Measurements from ENCODE around the gene BRD3OS.

Gene BRD3OS

DNA sequence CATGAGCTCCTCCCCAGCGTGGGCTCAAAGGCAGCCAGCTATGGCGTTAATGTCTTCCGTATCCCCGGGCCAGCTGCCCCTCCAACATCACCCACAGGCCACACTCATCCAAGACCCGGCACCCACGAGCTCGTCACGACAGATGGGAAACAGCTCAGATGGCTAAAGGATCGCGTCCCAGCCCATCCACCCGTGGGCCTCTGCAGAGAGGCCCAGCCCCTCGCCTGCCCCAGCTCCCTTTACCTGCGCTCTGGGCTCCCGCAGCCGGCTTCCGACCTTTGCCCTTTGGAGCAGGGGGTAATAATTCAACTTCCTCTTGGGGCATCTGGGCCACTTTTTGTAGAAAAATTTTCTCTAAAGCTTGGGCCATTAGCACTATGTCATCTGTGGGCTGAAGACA, 26.0 kb downstream of the BRD3OS start:
- no peaks in the 10 kb centered on the region for H3K9me3 ChIP-seq (ENCODE audit: insufficient read depth, low read length)
- H3K4me3 ChIP-seq (ENCODE audit: insufficient read length, low read depth), result no peak overlapping the region
- no peaks in the 10 kb centered on the region for H3K27me3 ChIP-seq (ENCODE audit: insufficient read depth, insufficient read length)
- H3K4me1 ChIP-seq (ENCODE audit: insufficient read depth, insufficient read length), result peaks cover 22% of the 10 kb centered on the region
- no peak for DNase-seq (ENCODE audit: low read depth, low spot score)
- TF ChIP-seq ZNF274 (IDR thresholded peaks at IDR 0.05; ENCODE audit: low read depth, low read length), result no peak
- no peak for TF ChIP-seq SUZ12 (IDR thresholded peaks at IDR 0.05; ENCODE audit: extremely low read depth, insufficient read depth, insufficient read length)
- TF ChIP-seq YY1 (IDR thresholded peaks at IDR 0.05; ENCODE audit: insufficient read depth, insufficient read length), result no peak
- no peak overlapping the region for H3K9ac ChIP-seq (ENCODE audit: insufficient read length, low read depth)
- H3K36me3 ChIP-seq (ENCODE audit: insufficient read depth, insufficient read length, low read length), result peaks cover 97% of the 10 kb centered on the region

DNA sequence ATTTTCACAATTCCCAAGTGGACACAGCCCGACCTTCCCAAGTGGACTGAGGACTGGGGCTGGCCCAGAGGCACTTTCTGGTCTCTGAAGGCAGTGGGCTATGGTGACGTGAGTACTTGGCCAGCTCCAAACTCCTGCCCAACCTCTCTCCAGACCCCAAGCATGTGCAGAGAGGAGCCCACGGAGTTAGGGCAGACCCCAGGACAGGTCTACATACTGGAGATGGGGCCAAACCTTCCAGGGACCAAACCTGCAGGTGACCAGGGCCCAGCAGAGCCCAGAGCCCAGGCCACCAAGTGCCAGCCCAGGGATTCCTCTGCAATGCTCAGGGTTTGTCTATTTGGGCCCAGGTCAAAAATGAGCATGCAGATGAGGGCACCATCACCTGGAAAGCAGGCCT, 27.2 kb downstream of the BRD3OS start:
- Histone ChIP-seq H3K4me3 (ENCODE audit: insufficient read length, low read depth) (no peak overlapping the region), H3K9me3 (ENCODE audit: insufficient read depth, low read length) (no peaks in the 10 kb centered on the region), H3K27me3 (ENCODE audit: insufficient read depth, insufficient read length) (no peaks in the 10 kb centered on the region), H3K9ac (ENCODE audit: insufficient read length, low read depth) (no peak overlapping the region), H3K36me3 (ENCODE audit: insufficient read depth, insufficient read length, low read length) (peaks cover 96% of the 10 kb centered on the region), H3K4me1 (ENCODE audit: insufficient read depth, insufficient read length) (peaks cover 30% of the 10 kb centered on the region)
- TF ChIP-seq SUZ12 (IDR thresholded peaks at IDR 0.05; ENCODE audit: extremely low read depth, insufficient read depth, insufficient read length) (no peak), ZNF274 (IDR thresholded peaks at IDR 0.05; ENCODE audit: low read depth, low read length) (no peak), YY1 (IDR thresholded peaks at IDR 0.05; ENCODE audit: insufficient read depth, insufficient read length) (no peak)
- no peak for DNase-seq (ENCODE audit: low read depth, low spot score)

DNA sequence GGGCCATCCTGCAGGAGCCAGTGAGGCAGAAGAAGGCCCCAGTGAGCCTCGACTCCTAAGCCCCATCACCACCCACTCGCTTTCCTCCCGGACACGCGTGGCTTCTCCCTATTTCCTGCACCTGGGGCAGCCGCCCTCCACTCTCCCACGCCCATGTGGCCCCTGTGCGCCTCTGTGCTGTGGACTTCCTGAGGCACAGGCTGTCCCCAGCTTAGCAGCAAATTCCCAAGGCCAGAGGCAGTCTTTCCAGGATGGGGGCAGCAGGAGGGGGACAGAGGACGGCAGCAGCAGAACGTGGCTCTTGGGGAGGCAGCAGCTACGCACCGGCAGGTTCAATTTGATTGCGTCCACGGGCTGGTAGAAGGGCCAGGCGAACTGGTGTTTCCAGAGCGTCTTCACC, 27.7 kb downstream of the BRD3OS start:
- Histone ChIP-seq H3K27me3 (ENCODE audit: insufficient read depth, insufficient read length) (no peaks in the 10 kb centered on the region), H3K9me3 (ENCODE audit: insufficient read depth, low read length) (no peaks in the 10 kb centered on the region), H3K4me3 (ENCODE audit: insufficient read length, low read depth) (no peak overlapping the region), H3K9ac (ENCODE audit: insufficient read length, low read depth) (no peak overlapping the region), H3K4me1 (ENCODE audit: insufficient read depth, insufficient read length) (peaks cover 33% of the 10 kb centered on the region), H3K36me3 (ENCODE audit: insufficient read depth, insufficient read length, low read length) (peaks cover 95% of the 10 kb centered on the region)
- no peak for DNase-seq (ENCODE audit: low read depth, low spot score)
- no peak for TF ChIP-seq ZNF274 (IDR thresholded peaks at IDR 0.05; ENCODE audit: low read depth, low read length)
- TF ChIP-seq YY1 (IDR thresholded peaks at IDR 0.05; ENCODE audit: insufficient read depth, insufficient read length), result no peak
- no peak for TF ChIP-seq SUZ12 (IDR thresholded peaks at IDR 0.05; ENCODE audit: extremely low read depth, insufficient read depth, insufficient read length)

DNA sequence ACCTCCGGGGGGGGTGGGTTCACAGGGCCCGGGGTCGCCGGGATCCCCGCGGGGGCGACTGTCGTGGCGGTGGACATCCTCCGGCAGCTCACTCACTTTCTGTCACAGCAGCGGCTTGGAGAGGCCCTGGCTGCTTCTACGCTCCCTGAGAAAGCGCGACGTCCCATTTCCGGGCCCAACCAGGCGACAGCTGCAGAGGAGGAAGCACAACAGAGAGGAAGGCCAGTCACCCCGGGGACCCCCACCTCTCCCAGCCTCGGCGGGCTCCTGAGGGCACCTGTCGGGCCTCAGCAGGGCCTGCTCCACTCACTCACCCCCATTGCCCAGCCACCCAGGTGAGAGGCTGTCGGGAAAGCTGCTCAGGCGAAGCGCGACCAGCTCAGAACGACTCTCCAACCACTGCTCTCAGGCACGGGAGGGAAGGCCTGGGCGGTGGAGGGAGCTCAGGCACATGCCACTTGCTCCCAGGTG, 28.2 kb downstream of the BRD3OS start:
- TF ChIP-seq YY1 (IDR thresholded peaks at IDR 0.05; ENCODE audit: insufficient read depth, insufficient read length), result no peak
- no peak for TF ChIP-seq SUZ12 (IDR thresholded peaks at IDR 0.05; ENCODE audit: extremely low read depth, insufficient read depth, insufficient read length)
- TF ChIP-seq ZNF274 (IDR thresholded peaks at IDR 0.05; ENCODE audit: low read depth, low read length), result no peak
- Histone ChIP-seq H3K4me1 (ENCODE audit: insufficient read depth, insufficient read length) (peaks cover 36% of the 10 kb centered on the region), H3K9ac (ENCODE audit: insufficient read length, low read depth) (no peak overlapping the region), H3K27me3 (ENCODE audit: insufficient read depth, insufficient read length) (no peaks in the 10 kb centered on the region), H3K9me3 (ENCODE audit: insufficient read depth, low read length) (no peaks in the 10 kb centered on the region), H3K36me3 (ENCODE audit: insufficient read depth, insufficient read length, low read length) (peaks cover 95% of the 10 kb centered on the region), H3K4me3 (ENCODE audit: insufficient read length, low read depth) (no peak overlapping the region)
- DNase-seq (ENCODE audit: low read depth, low spot score), result no peak

DNA sequence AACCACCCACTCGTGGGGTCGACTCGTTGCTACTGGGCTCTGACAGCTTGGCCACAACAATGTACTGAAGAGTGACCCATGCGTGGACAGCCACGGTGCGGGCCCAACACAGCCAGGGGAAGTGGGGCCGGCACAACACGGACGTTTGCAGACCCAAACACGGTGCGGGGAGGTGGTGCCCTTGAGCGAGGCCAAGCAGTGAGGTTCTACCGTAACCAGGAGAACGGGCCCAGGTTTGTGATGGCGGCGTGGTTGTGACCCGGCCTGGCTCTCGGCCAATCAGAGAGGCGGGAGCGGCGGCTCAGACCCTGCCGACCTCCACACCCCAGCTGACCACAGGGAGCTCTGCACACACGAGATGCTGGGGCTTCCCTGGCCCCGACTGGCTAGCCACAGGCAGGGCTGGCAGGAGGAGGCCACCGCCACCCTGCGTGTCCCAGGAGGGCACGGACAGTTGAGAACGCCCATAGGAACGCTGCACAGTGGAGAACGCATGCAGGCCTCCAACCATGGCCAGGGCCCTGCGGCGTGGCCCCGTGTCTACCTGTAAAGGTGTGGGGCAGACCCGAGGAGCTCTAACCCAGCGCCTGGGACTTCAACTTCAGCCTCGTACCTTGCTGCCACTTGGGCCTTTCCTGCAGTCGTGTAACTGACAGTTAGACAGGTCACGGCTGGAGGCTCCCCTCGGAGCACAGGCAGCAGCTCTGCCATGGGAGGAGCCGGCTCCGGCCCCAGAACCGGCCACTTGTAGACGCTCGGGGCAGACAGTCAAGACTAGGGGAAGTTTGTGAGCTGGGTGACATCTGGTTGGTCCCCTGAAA, 28.9 kb downstream of the BRD3OS start:
- H3K4me3 ChIP-seq (ENCODE audit: insufficient read length, low read depth), result no peak overlapping the region
- H3K9ac ChIP-seq (ENCODE audit: insufficient read length, low read depth), result no peak overlapping the region
- no peak for DNase-seq (ENCODE audit: low read depth, low spot score)
- H3K27me3 ChIP-seq (ENCODE audit: insufficient read depth, insufficient read length), result no peaks in the 10 kb centered on the region
- peaks cover 95% of the 10 kb centered on the region for H3K36me3 ChIP-seq (ENCODE audit: insufficient read depth, insufficient read length, low read length)
- TF ChIP-seq YY1 (IDR thresholded peaks at IDR 0.05; ENCODE audit: insufficient read depth, insufficient read length) (no peak), ZNF274 (IDR thresholded peaks at IDR 0.05; ENCODE audit: low read depth, low read length) (no peak), SUZ12 (IDR thresholded peaks at IDR 0.05; ENCODE audit: extremely low read depth, insufficient read depth, insufficient read length) (no peak)
- no peaks in the 10 kb centered on the region for H3K9me3 ChIP-seq (ENCODE audit: insufficient read depth, low read length)
- peaks cover 39% of the 10 kb centered on the region for H3K4me1 ChIP-seq (ENCODE audit: insufficient read depth, insufficient read length)

DNA sequence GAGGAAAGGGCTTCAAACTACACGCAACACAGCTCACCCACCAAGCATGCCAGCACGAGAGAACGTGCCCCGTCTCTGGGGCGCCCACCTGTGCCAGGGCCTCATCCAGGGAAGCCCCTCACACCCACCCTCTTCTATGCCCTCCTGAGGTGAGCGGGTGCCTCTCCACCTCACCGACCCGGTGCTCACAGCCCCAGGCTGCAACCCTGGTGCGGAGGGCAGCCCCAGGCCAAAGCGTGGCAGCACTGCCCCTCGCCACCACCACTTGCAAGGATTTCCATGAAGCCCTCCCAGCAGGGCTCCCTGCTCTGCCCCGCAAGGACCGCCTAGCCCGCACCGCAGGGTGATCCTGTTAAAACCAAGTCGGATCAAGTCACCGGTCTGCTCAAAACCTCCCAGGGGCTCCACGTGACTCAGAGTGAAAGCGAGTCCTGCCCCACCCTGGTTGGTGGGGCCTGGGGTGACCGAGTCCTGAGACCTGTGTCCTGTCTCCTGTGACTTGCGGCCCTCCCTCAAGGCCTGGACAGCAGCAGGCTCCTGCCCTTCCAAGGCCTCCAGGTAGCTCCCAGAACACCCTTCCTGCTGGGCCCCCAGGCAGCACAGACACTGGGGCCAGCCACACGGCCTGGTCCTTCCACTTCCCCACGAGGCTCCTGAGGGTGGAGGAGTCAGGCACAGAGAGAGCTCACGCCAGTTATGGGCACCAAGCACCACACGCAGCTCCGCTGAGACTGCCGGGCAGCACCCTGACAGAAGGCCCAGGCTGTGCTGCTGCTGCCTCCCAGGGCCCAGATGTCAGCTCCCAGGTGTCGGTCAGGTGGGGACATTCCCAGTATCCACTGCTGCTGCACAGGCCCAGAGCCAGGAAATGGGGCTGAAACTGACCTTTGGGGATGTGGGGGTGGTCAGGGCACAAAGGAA, 29.9 kb downstream of the BRD3OS start:
- H3K9ac ChIP-seq (ENCODE audit: insufficient read length, low read depth), result peak overlapping the region; percentile 26
- peaks cover 47% of the 10 kb centered on the region for H3K4me1 ChIP-seq (ENCODE audit: insufficient read depth, insufficient read length)
- H3K27me3 ChIP-seq (ENCODE audit: insufficient read depth, insufficient read length), result no peaks in the 10 kb centered on the region
- peaks cover 92% of the 10 kb centered on the region for H3K36me3 ChIP-seq (ENCODE audit: insufficient read depth, insufficient read length, low read length)
- no peak for DNase-seq (ENCODE audit: low read depth, low spot score)
- no peak for TF ChIP-seq SUZ12 (IDR thresholded peaks at IDR 0.05; ENCODE audit: extremely low read depth, insufficient read depth, insufficient read length)
- TF ChIP-seq YY1 (IDR thresholded peaks at IDR 0.05; ENCODE audit: insufficient read depth, insufficient read length), result no peak
- TF ChIP-seq ZNF274 (IDR thresholded peaks at IDR 0.05; ENCODE audit: low read depth, low read length), result no peak
- no peaks in the 10 kb centered on the region for H3K9me3 ChIP-seq (ENCODE audit: insufficient read depth, low read length)
- H3K4me3 ChIP-seq (ENCODE audit: insufficient read length, low read depth), result no peak overlapping the region

Measured in NT2/D1 (cell line).